HL-60/S4 treated with retinoic acid at 250 ng/mL for 4 days and 3 days (cell line): ENCODE measurements around the gene EEF1A1.

Source experiments
- in situ Hi-C: fragments of 300-500 bp; cut with MboI; formaldehyde crosslinking; loops from 2 replicates; pipeline ENCODE4 v1.7.0; 2022; ENCODE audit warnings: low sequenced_read_pairs

The EEF1A1 gene

DNA sequence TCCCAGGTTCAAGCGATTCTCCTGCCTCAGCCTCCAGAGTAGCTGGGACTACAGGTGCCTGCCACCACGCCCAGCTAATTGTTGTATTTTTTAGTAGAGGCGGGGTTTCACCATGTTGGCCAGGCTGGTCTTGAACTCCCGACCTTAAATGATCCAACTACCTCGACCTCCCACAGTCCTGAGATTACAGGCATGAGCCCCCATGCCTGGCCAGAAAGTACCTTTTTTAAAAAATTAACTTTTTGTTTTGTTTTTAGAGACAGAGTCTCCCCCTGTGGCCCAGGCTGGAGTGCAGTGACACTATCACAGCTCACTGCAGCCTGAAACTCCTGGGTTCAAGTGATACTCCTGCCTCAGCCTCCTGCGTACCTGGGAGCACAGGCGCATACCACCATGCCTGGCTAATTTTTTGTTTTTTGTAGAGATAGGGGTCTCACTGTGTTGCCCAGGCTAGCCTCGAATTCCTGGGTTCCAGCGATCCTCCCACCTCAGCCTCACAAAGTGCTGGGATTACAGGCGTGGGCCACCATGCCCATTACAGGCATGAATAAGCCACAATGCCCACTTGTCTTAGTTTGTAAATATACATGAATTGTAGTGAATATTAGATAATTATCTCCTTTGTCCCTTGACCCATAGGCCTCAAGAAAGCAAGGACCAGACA lies 17.4 kb upstream of the EEF1A1 start:
- in situ Hi-C loops, result no loop called here

- in situ Hi-C loops, result no loop called here
Observed at GRCh38 chr6:73537677-73538076, 16.8 kb upstream of the EEF1A1 start.

DNA sequence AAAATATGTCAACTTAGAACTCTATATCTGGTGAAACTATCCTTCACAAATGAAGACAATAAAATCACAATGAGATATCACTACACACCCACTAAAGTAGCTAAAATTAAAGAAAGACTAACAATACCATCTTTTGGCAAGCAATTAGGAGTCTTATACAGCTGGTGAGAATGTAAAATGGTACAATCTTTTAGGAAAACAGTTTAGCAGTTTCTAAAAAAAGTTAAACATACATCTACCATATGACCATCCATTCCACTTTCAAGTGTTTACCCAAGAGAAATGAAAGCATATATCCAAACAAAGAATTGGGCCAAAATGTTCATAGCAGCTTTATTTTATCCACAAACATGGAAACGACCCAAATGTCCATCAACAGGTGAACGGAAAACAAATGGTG lies 13.8 kb upstream of the EEF1A1 start:
- in situ Hi-C loops, result no loop called here

GRCh38 chr6:73532293-73532692 lies 11.5 kb upstream of the EEF1A1 start:
- in situ Hi-C loops, result no loop called here

GRCh38 chr6:73528897-73529296 lies 8.1 kb upstream of the EEF1A1 start:
- in situ Hi-C loops, result no loop called here

DNA sequence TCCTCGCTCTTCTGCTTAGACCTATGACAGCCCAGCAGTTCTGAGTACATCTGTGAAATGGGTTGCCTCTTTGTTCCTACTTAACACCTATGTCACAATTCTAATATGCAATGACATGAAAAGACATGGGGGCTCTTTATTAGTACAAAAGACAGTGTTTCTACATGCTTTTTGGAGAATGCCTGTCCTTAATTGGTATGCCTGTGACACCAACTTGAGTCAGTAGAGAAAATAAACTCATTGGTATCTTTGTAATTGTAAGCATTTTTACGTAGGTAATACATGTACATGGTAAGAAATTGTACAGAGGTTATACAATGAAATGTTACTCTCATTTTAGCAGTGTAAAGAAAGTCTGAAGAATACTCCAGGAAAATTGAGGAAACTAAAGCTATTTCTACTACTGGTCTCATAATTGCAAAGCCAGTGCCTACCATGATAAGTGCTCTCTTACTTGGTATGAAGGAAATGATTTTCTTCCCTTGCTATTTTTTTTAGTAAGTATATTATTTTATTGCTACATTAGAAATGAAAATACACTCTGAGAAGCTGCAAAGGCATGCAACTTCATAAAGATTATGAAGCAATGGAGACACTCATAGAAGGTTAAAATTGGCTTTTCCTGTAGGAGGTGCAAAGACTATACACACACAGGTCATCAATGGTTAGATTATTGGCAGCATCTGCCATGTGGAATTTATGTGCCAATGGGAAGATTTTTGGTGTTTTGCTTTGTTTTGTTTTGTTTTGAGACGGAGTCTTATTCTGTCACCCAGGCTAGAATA lies 4.9 kb upstream of the EEF1A1 start:
- in situ Hi-C loops, result no loop called here

GRCh38 chr6:73523434-73524123 lies 2.7 kb upstream of the EEF1A1 start:
- in situ Hi-C loops, result no loop called here

- in situ Hi-C loops, result no loop called here
Observed at GRCh38 chr6:73521351-73521985, 636 bp upstream of the EEF1A1 start.

- in situ Hi-C loops, result loop anchor here (10.0 kb wide), 1 partner anchor 105 kb away; no protein-coding TSS in a partner anchor
Observed at GRCh38 chr6:73519926-73520687, 725 bp downstream of the EEF1A1 start.

- in situ Hi-C loops, result loop anchor here (10.0 kb wide), 1 partner anchor 106 kb away; no protein-coding TSS in a partner anchor
Observed at GRCh38 chr6:73518982-73519881, 1.6 kb downstream of the EEF1A1 start.

- in situ Hi-C loops, result loop anchor here (10.0 kb wide), 1 partner anchor 106 kb away; no protein-coding TSS in a partner anchor
Observed at GRCh38 chr6:73518100-73518981, 2.5 kb downstream of the EEF1A1 start.

GRCh38 chr6:73516514-73517489 lies 4.0 kb downstream of the EEF1A1 start:
- in situ Hi-C loops, result loop anchor here (10.0 kb wide), 1 partner anchor 108 kb away; no protein-coding TSS in a partner anchor

DNA sequence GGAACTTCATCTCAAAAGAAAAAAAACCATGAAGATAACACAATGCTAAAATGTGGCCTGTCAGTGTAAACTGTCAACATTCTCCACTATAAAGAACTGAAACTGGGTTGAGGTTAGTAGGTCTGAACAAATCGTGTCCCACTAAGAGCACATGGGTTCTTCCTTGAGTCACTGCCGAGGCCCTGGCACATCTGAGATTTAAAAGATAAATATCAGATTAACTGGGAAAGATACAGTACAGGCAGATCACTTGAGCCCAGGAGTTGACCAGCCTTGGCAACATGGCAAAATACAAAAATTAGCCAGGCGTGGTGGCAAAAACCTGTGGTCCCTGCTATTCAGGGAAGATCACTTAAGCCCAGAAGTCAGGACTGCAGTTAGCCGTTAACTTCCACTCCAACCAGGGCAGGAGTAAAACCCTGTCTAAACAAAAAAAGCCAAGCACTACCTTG lies 5.6 kb downstream of the EEF1A1 start:
- in situ Hi-C loops, result loop anchor here (10.0 kb wide), 1 partner anchor 110 kb away; no protein-coding TSS in a partner anchor

GRCh38 chr6:73514746-73515110 lies 6.1 kb downstream of the EEF1A1 start:
- in situ Hi-C loops, result loop anchor here (10.0 kb wide), 1 partner anchor 110 kb away; no protein-coding TSS in a partner anchor

GRCh38 chr6:73513496-73513854 lies 7.4 kb downstream of the EEF1A1 start:
- in situ Hi-C loops, result loop anchor here (10.0 kb wide), 1 partner anchor 111 kb away; no protein-coding TSS in a partner anchor

- in situ Hi-C loops, result loop anchor here (10.0 kb wide), 1 partner anchor 113 kb away; no protein-coding TSS in a partner anchor
Observed at GRCh38 chr6:73511796-73512195, 9.0 kb downstream of the EEF1A1 start.

DNA sequence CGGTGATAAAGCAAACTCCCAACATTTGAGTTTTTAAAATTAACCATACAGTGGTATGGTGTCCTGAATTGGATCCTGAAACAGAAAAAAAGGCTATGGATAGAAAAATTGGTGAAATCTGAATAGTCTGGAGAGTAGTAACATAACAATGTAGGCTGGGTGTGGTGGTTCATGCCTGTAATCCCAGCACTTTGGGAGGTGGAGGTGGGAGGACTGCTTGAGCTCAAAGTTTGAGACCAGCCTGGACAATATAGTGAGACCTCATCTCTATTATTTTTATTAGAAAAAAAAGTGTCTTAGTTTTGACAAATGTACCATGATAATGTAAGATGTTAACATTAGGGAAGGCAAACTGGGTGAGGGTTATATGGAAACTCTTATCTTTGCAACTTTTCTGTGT lies 11.0 kb downstream of the EEF1A1 start:
- in situ Hi-C loops, result loop anchor here (10.0 kb wide), 1 partner anchor 115 kb away; no protein-coding TSS in a partner anchor
